ENCODE data around the gene LRP1.

The LRP1 gene

DNA sequence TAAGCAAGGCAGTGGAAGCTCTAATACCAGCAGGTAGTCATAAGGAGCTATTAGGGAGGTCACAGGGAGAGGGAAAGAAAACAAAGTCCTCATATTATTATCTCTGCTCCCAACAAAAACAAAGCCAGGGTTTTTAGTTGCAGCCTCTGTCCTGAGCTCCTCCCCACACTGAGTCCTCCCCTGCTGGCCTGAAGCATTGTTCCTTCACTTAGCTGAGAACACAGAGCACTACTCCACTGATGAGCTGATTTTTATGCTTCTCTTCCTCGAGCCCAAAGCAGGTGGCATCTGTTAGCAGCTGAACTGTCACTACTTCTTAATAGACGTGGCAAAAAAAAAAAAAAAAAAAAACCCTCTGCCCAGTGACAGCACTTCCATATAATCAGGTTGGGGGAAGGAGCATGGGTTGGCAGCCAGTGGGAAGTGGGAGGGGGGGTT, 133.2 kb downstream of the LRP1 start:
- Histone ChIP-seq H3K4me2 (no peak overlapping the region), H3K9ac (no peak overlapping the region; a peak in 1 of 22 replicates), H4K20me1 (no peaks in the 10 kb centered on the region; a peak in 2 of 22 replicates), H3K27me3 (no peaks in the 10 kb centered on the region), H3K4me1 (peaks cover 9 to 31% (median 24%) of the 10 kb centered on the region in 10 experiments), H3K27ac (no peak overlapping the region), H3K36me3 (peaks cover 71 to 91% (median 83%) of the 10 kb centered on the region in 11 experiments), H3K4me3 (no peak overlapping the region), H3K9me3 (replicated peaks in 1 of 11) (no peaks in the 10 kb centered on the region)
- TF ChIP-seq Cebpa-rat (IDR thresholded peaks at IDR 0.05) = no peak

DNA sequence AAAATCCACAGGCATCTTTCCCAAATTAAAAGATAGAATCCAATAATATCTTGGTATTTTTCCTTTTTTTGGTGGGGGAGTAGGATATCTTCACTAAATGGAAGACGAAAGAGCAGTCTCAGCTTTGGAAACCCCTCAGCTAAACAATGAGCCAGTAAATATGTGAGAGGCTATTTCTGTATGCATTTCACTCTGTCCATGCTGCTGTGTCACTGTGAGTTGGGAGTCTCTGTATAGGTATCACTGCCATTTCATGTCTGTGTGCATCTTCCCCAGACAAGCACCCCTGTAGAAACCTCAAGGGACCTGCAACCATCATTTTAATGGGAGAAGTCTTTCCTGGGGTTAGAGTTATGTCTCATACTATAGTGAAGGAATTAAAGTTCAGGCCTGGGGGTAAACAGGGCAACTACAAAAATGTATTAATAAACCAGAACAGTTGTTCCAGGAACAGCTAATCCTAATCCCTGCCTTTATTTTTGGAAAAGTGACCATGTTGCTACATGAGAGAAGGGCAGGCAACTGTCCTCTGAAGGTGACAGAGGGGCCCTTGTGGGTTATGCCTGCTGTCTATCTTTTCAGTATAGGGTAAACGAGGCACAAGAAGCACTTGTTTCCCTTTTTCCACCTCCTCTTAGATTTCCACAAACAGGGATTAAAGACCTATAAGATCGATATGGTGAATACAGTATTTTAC, 134.0 kb downstream of the LRP1 start:
- Histone ChIP-seq H4K20me1 (no peaks in the 10 kb centered on the region; a peak in 2 of 22 replicates), H3K36me3 (peaks cover 70 to 91% (median 83%) of the 10 kb centered on the region in 11 experiments), H3K9ac (peak overlapping the region in 3 of 11 experiments; percentile 3 to 28 (median 13); a peak in 5 of 22 replicates), H3K27me3 (no peaks in the 10 kb centered on the region), H3K4me3 (no peak overlapping the region), H3K4me1 (peaks cover 9 to 31% (median 24%) of the 10 kb centered on the region in 10 experiments), H3K4me2 (no peak overlapping the region), H3K9me3 (replicated peaks in 1 of 11) (no peaks in the 10 kb centered on the region), H3K27ac (no peak overlapping the region)
- no peak for TF ChIP-seq Cebpa-rat (IDR thresholded peaks at IDR 0.05)

All from BLaER1 treated with 17β-estradiol and CSF1 and Interleukin-3, amounts not matched to agents 10 nM and 100 nM (cell line).